Osteocyte (in vitro differentiated cells): ENCODE results near the gene RPL10. TPM values are rescaled to one million over a fixed set of nuclear protein-coding genes. Genes with fewer than 3 reads are reported as not detected.

Experiments used
- DNase-seq: peaks from one replicate; pipeline ENCODE4 v3.0.0; 2021; ENCODE audit warnings: mixed read lengths; ENCODE audit not compliant: unreplicated experiment; ENCODE audit errors: extremely low spot score
- H3K27ac Mint-ChIP-seq: one replicate; pipeline ENCODE4 v1.8.0; 2021; ENCODE audit warnings: mild to moderate bottlenecking, mixed read lengths; ENCODE audit not compliant: unreplicated experiment
- H3K27me3 Mint-ChIP-seq: one replicate; pipeline ENCODE4 v1.8.0; 2021; ENCODE audit warnings: mixed read lengths; ENCODE audit not compliant: unreplicated experiment
- H3K36me3 Mint-ChIP-seq: one replicate; pipeline ENCODE4 v1.8.0; 2021; ENCODE audit warnings: mixed read lengths; ENCODE audit not compliant: unreplicated experiment
- H3K4me1 Mint-ChIP-seq: one replicate; pipeline ENCODE4 v1.8.0; 2021; ENCODE audit warnings: mixed read lengths; ENCODE audit not compliant: unreplicated experiment
- H3K4me3 Mint-ChIP-seq: one replicate; pipeline ENCODE4 v1.8.0; 2021; ENCODE audit warnings: mild to moderate bottlenecking, moderate library complexity, mixed read lengths; ENCODE audit not compliant: unreplicated experiment
- H3K9me3 Mint-ChIP-seq: one replicate; pipeline ENCODE4 v1.8.0; 2021; ENCODE audit warnings: mixed read lengths; ENCODE audit not compliant: unreplicated experiment
- CTCF ChIP-seq: fragments of 200-600 bp; sonication (generic); IDR thresholded peaks from 2 replicates; pipeline ENCODE4 v1.5.0; 2021; ENCODE audit warnings: antibody characterized with exemption, mild to moderate bottlenecking, moderate library complexity
- total RNA-seq: library from RNA; stranded (reverse); gene quantifications from 2 replicates; pipeline ENCODE4 v1.2.1, GENCODE V29; 2021

The RPL10 gene
- total RNA-seq, 1 donor from 2014 or later = 2,857 TPM

DNA sequence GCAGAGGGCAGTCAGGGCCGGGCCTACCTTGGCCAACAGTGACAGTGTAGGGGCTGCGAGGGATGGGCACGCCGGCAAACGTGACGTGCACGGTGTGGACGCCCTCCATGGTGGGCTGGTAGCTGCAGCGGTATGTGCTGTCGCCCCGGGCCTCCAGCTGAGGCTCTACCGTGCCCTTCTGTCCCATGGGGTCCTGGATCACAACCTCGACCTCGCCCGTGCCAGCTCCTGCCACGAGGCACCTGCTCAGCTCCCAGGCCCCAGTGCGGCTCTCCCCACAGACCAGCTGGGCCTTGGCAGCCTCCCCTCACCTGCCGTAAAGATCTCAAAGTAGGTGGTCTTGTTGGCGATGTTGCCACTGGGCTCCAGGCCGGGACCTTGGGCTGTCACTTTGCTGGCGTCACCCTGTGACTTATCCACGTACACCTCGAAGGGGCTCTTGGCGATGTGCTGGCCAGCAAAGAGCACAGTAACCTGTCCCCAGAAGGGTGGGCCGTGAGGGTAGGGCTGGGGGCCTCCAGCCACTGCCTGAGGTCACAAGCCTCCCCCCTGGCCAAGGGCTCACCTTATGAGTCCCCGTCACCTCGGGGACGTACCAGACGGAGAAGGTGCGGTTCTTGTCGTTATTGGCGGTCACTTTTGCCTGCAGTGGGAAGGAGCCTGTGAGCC is 32.0 kb upstream of the RPL10 start:
- no peak for TF ChIP-seq CTCF
- no peak for DNase-seq
- peaks cover 15% of the 10 kb centered on the region for H3K36me3 Mint-ChIP-seq
- H3K27ac Mint-ChIP-seq = no peak overlapping the region
- H3K4me3 Mint-ChIP-seq = no peak overlapping the region
- H3K9me3 Mint-ChIP-seq = no peaks in the 10 kb centered on the region
- H3K27me3 Mint-ChIP-seq = no peaks in the 10 kb centered on the region
- peaks cover 13% of the 10 kb centered on the region for H3K4me1 Mint-ChIP-seq

DNA sequence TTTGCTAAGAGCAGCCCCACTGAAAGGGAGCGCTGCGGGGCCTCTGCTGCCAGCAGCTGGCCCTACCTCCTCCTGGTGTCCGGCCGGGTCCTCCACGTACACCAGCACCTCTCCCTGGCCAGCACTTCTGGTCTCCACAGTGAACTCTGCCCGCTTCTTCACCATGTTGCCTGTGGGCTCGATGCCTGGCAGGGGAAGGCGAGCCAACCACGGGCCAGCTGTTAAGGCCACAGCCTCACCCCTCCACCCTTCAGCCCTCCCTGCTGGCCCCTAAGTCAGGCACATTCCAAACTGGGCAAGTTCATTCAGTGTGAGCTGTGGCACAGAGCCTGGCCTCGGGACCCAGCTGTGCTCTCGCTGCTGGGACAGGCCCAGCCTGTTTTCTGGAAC is 31.5 kb upstream of the RPL10 start:
- peaks cover 13% of the 10 kb centered on the region for H3K4me1 Mint-ChIP-seq
- peak overlapping the region; percentile 63 for H3K27ac Mint-ChIP-seq
- no peaks in the 10 kb centered on the region for H3K9me3 Mint-ChIP-seq
- H3K27me3 Mint-ChIP-seq = no peaks in the 10 kb centered on the region
- TF ChIP-seq CTCF = no peak
- no peak for DNase-seq
- H3K36me3 Mint-ChIP-seq = peaks cover 15% of the 10 kb centered on the region
- no peak overlapping the region for H3K4me3 Mint-ChIP-seq

DNA sequence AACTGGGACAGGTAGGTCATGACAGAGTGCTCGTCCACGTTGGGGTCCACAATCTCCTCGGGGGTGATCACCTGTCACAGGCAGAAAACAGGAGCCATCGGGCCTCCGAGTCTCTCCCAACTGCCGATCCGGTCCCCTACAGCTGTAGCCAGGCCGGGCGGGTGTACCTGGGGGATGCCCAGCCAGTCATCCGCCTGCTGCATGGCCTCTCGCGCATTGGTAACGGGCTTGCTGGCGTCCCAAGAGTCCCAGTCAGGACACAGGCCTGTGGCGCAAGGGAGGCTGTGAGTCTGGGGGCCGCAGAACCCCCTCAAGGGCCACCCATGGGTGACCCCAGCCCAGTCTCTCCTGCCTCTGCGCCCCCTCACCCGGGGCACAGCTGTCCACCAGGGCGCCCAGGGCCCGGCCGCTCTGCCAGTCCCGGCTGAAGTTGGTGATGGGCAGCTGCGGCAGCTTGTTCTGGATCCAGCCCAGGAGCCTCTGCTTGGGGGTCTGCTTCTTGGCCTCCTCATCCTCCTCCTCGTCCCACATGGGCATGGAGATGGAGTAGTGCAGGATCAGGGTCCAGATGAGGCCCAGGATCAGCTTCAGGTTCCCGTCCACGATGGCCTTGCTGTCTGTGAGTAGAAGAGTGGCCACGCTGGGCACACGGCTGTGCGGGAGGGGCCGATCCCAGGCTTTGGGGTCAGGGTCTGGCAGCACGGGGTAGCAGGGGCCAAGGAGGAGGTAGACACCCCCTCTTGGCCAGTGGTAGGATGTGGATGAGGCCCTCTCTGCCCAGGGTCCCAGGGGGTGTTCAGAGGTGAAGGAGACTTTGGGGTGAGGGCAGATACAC is 30.5 kb upstream of the RPL10 start:
- Mint-ChIP-seq H3K27ac (peak overlapping the region; percentile 86), H3K36me3 (peaks cover 14% of the 10 kb centered on the region), H3K4me3 (peak overlapping the region; percentile 74), H3K4me1 (peaks cover 19% of the 10 kb centered on the region), H3K27me3 (no peaks in the 10 kb centered on the region), H3K9me3 (no peaks in the 10 kb centered on the region)
- DNase-seq = no peak
- TF ChIP-seq CTCF = no peak

DNA sequence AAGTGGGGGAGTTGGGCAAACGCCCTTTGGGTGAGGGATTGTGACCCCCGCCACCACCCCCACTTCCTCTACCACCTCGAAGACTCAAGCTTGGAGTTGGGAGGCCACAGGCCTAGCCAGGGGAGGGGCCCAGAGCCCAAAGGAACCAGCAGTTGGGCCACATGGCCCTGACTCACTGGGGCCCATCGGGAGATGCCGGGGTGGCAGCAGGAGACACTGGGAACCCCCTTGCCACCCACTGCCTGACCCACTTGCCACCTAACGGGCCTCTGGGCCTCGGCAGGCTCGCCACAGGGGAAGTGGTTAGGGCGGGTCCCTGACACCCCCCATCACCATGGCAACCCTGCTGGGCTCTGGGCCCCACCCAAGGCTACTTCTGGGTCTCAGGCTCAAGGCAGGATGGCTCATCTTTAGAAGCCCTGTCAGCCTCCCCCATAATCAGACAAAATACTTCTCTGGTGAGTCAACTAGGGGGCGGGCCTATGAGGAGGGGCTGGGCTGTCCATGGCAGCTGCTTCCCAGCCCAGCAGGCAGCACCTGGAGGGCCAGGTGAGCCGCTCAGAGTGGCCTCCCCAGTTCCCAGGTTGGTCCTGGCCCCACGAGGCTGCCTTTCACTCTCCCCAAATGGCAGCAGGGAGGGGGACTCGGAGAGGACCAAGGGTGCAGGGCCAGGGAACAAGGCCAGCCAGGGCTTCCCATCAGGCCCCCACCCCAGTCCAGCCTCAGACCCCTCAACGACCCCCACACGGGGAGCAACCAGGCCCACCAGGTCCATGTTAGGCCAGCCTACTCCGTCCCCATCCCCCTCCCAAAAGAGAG is 29.3 kb upstream of the RPL10 start:
- H3K4me1 Mint-ChIP-seq = peaks cover 24% of the 10 kb centered on the region
- no peak for TF ChIP-seq CTCF
- peak overlapping the region; percentile 74 for H3K4me3 Mint-ChIP-seq
- peaks cover 10% of the 10 kb centered on the region for H3K36me3 Mint-ChIP-seq
- DNase-seq = peak; percentile 91
- no peaks in the 10 kb centered on the region for H3K27me3 Mint-ChIP-seq
- no peaks in the 10 kb centered on the region for H3K9me3 Mint-ChIP-seq
- H3K27ac Mint-ChIP-seq = peak overlapping the region; percentile 86
